DMS153 treated with DMSO at 0.1 percent for 48 hours (cell line): Measurements from ENCODE around the gene ADARB2.

Experiments
- DNase-seq: peaks from one replicate; lab custom pipeline; 2025; ENCODE audit not compliant: unreplicated experiment; lab: John Stamatoyannopoulos, UW

ADARB2 gene

DNA sequence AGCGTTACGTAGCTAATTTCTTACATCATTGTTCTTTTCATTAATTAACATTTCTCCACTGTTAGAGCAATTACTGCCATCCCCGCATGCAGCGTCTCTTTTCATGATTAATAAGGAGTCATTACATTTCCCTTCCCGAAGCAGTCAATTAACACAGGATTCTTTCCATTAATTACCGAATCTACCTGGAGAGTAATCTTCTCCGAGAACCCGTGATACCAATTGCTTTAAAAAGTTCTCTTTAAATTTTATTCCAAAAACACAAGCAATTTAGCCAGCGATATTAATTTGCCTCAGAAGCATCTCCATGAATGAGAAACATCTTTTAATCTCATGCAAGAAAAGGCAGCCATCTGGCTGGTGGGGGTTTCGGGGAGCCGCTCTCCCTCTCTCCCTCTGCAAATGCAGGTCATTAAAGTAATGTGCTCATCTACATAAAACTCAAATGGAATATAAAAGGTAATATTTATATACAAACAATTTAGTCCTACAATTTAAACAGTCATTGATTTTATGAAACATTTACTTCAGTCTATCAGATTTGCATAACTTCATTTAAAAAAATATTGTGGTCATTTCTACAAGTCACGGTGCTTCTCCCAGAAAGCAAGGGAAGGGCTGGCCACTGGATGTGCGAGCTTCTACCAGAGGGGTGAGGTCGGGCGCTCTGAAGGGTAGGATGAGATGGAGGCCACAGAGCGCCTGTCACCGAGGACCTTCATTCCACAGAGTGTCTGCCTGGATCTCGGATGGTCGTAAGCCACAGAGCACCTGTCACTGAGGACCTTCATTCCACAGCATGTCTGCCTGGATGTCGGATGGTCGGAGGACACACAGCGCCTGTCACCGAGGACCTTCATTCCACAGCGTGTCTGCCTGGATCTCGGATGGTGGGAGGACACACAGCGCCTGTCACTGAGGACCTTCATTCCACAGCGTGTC lies 536.2 kb downstream of the ADARB2 start:
- DNase-seq, result no peak

DNA sequence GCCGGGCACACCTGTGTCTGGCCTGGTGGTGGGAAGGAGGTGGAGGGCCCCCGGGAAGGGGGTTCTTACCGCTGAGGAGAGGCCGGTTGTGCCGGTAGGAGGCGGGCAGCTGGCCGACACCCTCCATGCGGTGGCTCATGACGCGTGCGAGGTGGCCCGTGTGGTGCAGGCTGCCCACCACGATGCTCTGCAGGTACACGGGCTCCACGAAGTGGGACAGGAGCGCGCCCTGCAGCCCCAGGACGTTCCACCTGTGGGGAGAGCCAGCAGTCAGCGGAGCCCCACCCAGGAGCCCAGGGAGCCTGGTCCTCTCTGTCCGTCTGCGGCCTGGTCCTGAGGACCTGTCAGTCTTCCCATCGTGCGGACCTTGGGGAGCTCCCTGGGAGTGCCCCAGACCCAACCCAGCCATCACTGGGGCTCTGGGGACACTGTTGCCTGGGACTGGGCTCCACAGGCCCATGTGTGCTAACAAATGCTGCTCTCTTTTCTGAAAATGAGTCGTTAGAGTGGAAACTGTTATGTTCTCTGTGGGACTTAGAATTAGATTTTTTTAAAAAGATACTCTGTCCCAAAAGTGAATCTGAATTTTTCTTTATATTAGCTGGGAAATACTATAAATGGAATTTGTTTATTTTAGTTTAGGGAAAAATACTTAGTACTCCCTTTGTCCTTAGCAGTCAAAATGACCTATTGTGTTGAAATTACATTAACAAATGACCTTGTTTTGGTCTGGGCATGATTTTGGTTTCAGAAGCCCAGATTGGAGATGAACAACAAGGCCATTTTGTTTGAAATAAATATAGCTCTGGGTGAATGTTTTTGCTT lies 537.2 kb downstream of the ADARB2 start:
- DNase-seq, result no peak

GRCh38 chr10:1199345-1199673 lies 538.0 kb downstream of the ADARB2 start:
- no peak for DNase-seq

- no peak for DNase-seq
These were observed 538.6 kb downstream of the ADARB2 start for GRCh38 chr10:1198453-1199344.

- DNase-seq, result no peak
These were observed 539.9 kb downstream of the ADARB2 start for GRCh38 chr10:1197384-1197783.

- no peak for DNase-seq
These were observed 540.7 kb downstream of the ADARB2 start for GRCh38 chr10:1196656-1197055.

- no peak for DNase-seq
These were observed 541.5 kb downstream of the ADARB2 start for GRCh38 chr10:1195828-1196227.

DNA sequence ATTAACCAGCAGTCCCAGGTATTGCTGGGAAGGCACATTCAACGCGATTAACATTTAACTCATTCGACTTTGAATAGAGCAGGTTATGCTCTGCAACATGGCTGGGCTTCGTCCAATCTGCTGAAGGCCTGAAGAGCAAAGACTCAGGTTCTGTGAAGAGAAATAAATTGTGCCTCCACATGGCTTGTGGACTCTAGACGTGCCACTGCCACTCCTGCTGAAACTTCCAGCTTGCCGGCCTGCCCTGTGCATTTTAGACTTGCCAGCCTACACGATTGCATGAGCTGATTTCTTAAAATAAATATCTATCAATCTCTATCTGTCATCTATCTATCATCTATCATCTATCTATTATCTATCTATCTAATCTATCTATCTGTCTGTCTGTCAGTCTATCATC lies 543.2 kb downstream of the ADARB2 start:
- no peak for DNase-seq

GRCh38 chr10:1193561-1193960 lies 543.8 kb downstream of the ADARB2 start:
- DNase-seq, result no peak

DNA sequence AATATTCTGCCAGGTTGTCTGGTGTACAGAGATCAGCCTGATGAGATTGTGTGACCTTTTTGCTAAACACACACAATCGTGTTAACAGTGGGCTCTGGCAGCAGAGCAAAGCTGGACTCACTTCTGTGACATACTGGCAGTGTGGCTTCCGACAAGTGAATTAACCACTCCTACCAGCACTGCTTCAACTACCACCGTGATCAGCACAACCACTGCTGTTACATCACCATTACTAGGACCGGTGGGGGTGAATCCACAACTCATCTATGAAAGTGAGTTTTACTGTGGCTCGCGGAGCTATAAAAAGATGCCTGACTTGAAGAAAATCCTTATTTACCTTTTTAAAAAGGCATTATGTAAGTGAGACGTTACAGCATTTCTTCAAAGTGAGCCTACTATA lies 545.6 kb downstream of the ADARB2 start:
- no peak for DNase-seq

- DNase-seq, result no peak
These were observed 546.4 kb downstream of the ADARB2 start for GRCh38 chr10:1190791-1191490.

DNA sequence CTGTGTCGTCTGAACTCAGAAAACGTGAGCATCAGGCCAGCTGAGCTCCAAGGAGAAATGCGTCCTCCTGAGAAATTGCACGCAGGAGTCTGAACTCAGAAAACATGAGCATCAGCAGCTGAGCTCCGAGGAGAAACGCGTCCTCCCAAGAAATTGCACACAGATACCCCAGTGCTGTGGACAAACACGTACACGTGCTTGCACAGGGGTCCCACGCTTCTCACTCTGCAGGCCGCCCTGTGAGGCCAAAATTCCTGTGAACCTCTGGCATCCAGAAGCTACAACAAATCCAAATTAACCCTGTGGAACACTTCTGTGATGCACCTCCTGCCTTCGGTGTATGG lies 547.3 kb downstream of the ADARB2 start:
- DNase-seq, result no peak

- no peak for DNase-seq
These were observed 547.9 kb downstream of the ADARB2 start for GRCh38 chr10:1189166-1190051.

GRCh38 chr10:1188558-1189135 lies 548.7 kb downstream of the ADARB2 start:
- DNase-seq, result no peak

GRCh38 chr10:1187855-1188557 lies 549.3 kb downstream of the ADARB2 start:
- no peak for DNase-seq

DNA sequence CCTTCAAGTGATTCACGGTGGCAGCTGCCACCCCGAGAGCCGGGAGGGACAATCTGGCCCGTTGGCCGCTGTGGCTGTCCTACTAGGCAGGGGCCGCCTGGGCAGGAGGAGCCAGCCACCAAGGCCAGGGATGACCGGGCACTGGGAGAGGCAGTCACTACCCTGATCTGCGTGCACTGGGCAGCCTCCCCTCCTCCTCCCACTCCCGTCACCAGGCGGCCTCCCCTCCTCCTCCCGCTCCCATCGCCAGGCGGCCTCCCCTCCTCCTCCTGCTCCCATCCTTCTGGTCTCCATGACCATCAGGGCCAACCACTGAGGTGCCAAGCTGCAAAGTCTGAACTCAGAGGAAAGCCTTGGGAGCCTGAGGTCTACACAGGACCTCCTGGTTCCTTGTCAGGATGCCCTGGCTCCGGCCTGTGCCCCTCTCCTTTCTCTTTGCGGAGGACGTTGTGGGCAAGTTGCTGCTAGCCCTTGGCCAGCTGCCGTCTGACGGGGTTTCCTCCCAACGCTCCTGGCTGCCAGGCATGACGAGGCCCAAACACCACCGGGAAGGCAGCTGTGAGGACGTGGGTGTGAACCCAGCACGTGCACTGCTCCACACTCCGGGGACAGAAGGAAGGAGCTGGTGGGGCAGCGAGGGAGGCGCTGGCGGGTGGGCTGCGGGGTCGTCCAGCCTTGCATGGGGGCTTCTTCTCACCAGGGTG lies 550.0 kb downstream of the ADARB2 start:
- no peak for DNase-seq

GRCh38 chr10:1186683-1186990 lies 550.7 kb downstream of the ADARB2 start:
- DNase-seq, result no peak
